Fibroblast of pulmonary artery (primary cell): ENCODE results near the gene GSE1.
A peak's percentile ranks its signal among the peaks of the same experiment; 100 is the strongest.

Experiments used
- DNase-seq: peaks from one replicate; pipeline ENCODE4 v3.0.0-alpha.2; 2010; ENCODE audit warnings: low read depth
- H3K4me3 ChIP-seq: replicated peaks from 2 replicates; pipeline ENCODE4 v1.5.1; 2011; ENCODE audit warnings: low read depth, mild to moderate bottlenecking, control low read depth, low read length, moderate library complexity
- CTCF ChIP-seq: IDR thresholded peaks from 2 replicates; pipeline ENCODE4 v1.5.1; 2011; ENCODE audit warnings: mild to moderate bottlenecking, control low read depth, low read length, inconsistent platforms; ENCODE audit errors: missing control alignments

GSE1 gene

GRCh38 chr16:85711982-85712587, 99.0 kb downstream of the GSE1 start:
- TF ChIP-seq CTCF = no peak
- no peak overlapping the region for H3K4me3 ChIP-seq
- no peak for DNase-seq

DNA sequence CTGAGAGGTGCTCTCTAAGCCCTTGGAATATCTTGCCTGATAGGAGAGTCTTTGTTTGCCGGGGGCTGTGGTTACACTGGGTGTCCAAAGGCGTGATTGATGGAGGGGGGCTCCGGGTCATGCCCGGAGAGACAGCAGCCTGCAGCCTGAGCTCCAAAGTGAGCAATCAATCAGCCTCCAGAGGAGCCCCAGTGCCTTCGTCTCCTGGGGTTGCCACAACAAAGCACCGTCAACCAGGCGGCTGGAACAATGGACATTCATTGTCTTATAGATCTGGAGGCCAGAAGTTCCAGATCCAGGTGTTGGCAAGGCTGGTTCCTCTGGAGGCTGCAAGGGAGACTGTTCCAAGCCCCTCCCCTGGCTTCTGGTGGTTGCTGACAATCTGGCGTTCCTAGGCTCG, 99.7 kb downstream of the GSE1 start:
- H3K4me3 ChIP-seq = no peak overlapping the region
- DNase-seq = no peak
- no peak for TF ChIP-seq CTCF

- DNase-seq = peak; percentile 40
- no peak for TF ChIP-seq CTCF
- H3K4me3 ChIP-seq = no peak overlapping the region
These were observed 102.3 kb downstream of the GSE1 start for GRCh38 chr16:85715169-85716021.

DNA sequence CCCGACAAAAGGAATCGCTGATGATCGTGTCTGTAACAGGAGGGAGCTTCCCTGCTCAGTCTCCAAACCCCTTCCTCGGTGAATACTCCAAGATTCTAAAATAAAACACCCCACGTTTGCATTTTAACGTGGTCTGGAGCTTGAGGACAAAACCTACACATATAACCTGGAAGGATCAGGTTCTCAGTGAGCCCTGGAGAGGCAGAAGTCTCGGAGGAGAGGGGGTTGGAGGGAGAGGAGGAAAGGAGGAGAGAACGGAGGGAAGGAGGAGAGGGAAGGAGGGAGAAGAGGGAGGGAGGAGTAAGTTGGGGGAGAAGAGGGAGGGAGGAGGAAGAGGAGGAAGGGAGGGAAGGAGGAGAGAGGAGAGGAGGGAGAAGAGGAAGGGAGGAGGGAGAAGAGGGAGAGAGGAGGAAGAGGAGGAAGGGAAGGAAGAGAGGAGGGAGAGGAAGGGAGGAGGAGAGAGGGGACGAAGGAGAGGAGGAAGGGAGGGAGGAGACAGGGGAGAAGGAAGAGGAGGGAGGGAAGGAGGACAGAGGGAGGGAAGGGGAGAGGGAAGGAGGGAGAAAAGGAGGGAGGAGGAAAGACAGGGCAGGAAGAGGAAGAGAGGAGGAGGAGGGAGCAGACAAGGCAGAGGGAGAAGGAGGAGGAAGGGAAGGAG, 103.0 kb downstream of the GSE1 start:
- no peak for TF ChIP-seq CTCF
- DNase-seq = no peak
- H3K4me3 ChIP-seq = no peak overlapping the region

GRCh38 chr16:85716680-85717038, 103.5 kb downstream of the GSE1 start:
- H3K4me3 ChIP-seq = no peak overlapping the region
- DNase-seq = no peak
- no peak for TF ChIP-seq CTCF

DNA sequence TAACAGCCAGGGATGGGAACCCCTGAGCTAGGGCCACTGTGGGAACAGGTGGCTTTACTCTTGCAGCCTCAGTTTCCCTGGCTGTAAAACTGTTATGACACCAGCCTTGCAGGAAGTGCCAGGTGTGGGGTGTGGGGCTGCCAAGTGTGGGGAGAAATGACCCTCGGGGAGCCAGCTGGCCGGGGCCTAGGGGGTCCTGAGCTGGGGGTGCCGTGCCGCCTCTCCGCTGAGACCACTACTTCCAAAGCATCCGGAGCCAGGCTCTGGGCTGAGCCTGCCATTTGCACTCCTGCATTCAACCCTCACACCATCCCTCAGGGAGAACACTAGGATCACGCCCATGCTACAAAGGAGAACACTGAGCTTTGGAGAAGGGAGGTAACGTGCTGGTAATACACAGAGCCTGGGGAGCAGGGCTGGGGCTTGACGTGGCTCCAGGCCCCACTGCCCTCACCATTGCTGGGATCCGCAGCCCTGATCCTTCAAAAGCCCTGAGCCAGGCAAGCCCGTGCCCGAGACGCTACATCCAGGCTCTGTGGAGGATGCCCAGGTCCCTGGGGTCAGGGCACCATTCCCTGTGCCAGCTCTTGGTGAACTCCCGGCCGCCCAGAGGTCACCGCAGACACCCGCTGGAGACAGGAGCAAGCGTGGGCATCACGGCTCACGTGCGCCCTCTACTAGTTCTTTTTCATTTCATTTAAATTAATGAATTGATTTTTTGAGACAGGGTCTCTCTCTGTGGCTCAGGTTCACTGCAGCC, 104.5 kb downstream of the GSE1 start:
- peak; percentile 69 for DNase-seq
- no peak overlapping the region for H3K4me3 ChIP-seq
- TF ChIP-seq CTCF = peak; percentile 55
